GM18870 (cell line): ENCODE data around the gene SCN5A.

Experiments
- ATAC-seq: cut with Tn5 transposase; IDR thresholded peaks from one replicate; pipeline ENCODE4 v1.9.1; 2021; ENCODE audit warnings: moderate library complexity; ENCODE audit not compliant: unreplicated experiment

SCN5A gene

DNA sequence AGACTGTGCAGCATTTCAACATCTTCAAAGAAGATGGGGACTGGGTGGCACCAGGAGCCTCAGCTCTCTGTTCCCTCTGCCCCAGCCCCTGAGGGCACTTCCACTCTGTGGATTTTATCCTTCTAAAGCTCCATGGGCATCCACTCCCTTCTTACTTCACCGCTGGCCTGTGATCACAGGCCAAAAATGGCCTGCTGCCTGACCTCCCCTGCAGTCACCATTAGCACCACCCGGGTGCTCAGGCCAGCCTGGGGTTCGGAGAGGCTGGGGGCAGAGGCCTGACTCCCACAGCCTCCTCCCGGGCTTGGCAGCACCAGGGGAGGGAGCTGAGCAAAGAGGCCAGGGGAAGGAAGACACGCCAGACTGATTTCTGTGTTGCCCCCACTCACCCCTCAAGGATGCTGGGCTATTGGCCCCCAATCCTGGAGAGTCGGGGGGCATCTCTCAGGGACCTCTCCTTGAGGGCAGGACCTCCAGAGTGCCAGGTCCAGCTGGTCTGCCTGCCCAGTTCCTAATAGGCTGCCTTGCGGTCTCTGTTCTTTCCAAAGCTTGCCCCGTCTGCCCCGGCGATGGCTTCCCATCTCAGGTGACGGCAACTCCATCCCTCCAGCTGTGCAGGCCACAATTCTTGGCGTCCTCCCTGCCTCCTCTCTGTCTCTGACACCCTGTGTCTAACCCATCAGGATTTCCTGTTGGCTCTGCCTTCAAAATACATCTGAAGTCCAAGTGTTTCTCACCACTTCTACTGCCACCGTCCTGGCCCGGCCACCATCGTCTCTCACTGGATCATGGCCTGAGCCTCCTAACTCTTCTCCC is 86.2 kb downstream of the SCN5A start:
- no peak for ATAC-seq

- ATAC-seq, result no peak
Observed at GRCh38 chr3:38562467-38562925, 87.0 kb downstream of the SCN5A start.

DNA sequence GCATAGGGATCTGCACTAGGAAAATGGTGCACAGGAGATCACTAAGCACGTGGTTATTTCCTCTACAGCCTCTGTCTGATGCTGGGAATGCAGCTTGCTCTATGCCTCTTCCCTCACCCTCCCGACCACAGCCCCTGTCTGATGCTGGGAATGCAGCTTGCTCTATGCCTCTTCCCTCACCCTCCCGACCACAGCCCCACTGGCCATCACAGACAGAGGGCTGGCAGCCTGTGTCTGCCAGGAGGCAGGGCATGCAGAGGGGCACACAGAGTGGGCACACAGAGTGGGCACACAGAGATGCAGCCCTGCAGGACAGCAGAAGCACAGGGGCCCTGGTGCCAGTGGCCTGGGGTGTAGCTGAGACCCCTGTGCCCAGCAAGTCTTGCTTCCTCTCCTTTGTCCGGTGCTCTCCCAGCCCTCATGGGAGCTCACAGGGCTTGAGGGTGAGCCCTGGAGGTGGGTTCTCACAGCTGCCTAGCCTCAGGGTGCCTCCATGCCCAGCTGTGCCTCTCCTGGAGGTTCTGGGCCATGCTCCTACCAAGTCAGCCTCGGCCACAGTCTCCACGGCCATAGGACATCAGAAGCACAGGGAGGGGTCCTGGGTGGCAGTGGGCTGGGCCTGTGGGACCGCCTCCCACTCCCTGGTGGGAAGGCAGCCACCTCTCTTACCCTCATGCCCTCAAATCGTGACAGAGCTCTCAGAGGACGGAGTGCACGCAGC is 87.6 kb downstream of the SCN5A start:
- no peak for ATAC-seq

DNA sequence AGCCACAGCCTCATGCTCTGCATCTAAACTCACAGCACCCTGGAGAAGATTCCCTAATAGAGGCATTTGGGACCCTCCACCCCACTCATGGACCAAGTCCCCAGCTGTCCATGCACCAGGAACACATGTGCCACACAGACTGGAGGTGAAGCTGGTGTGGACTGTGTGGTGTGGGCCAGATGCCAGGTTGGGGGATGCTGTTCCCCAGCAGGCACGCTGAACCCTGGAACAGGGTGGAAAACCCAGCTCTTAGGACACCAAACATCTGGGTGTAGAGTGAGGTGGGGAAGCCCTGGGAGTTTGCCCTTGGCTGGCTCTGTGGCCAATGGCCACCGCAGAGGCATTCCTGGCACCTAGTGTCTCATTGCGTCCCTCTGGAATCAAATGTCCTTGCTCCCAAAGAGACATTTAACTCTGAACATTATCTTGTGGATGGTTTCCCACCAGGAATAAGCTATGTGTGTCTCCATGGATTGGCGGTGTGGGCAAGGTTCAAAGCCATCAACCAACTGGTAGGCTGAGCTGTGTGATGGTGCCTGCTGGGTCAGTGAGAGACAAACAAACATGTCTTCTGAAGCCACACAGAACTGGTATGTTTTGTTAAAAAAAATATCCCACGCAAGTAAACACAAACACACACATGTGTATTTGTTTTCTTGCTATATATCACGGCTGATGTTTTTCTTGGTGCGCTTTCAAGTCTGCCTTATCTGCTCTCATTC is 88.3 kb downstream of the SCN5A start:
- no peak for ATAC-seq

GRCh38 chr3:38560284-38560683 is 89.2 kb downstream of the SCN5A start:
- ATAC-seq, result no peak

DNA sequence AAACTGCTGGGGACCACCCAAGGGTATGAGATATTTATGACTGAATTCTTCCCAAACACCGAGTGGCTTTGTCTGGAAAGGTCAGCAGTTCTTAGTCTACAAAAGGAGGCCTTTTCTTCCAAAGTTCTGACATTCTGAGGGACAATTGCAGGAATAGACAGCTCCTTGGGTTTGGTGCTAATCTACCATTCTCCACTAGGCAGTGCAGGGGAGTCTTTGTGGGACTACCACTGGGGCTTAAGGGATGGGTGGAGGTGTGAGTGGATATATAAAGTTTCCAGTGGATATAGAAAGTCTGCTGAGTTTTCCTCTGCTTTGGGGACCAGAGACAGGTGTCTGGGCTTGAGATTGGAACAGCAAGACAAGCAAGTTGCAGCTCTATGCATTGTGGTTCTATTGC is 90.6 kb downstream of the SCN5A start:
- no peak for ATAC-seq

DNA sequence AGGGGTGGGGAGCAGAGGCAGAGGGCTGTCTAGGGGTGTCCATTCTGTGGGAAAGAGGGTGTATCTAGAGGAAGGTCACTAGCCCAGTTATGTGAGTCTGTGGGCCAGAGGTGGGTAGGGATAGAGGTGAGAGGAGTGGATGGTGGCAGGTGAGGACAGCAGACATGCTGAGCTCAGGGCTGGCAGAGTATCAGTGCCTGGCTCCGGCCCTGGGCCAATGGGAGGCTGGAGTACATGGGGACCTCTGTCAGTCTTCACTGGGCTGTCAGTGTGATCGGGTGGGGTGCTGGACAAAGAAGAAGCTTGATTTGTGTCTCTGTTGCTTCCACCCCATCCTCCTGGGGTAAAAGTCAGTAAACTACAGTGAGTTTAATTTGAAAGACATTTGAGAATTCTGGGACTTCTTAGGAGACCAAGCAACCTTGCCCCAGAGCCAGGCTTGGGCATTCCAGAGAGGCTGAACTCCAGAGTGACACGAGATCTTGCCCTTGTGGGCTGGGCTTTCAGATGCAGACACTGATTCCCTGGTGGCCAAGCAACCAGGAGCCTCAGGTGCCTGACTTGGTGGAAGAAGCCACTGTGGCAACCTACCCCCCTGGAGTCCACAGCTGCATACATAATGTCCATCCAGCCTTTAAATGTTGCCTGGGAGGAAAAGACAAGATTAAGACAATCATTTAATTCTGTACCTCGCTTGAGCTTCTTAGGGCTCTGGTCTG is 92.7 kb downstream of the SCN5A start:
- no peak for ATAC-seq

GRCh38 chr3:38555926-38556325 is 93.6 kb downstream of the SCN5A start:
- no peak for ATAC-seq

DNA sequence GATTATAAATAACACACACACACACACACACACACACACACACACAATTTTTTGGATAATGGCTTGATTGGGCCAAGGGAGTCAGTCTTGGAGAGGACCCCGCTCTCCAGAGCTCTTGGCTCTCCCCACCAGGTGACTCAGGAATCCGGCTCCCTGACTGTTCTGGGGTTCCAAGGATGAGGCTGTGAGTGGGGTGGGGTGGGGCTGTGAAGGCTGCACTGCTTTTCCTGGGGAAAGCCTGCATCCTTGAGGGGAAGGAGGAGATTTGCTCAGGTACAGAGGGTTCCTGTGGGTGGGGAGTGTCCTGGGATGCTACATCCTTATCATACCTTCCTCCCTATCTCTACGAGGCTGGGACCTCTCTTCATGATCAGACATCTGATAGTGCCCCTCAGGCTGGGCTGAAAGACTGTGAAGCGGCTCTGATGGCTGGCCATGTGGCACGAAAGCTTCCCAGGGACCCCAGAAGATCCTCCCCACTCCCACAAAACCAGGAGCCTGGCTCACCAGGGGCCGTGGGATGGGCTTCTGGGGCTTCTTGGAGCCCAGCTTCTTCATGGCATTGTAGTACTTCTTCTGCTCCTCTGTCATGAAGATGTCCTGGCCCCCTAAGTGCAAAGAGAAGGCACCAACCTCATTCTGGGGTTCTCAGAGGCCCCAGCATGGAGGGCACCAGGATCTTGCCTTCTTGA is 94.2 kb downstream of the SCN5A start:
- ATAC-seq, result no peak

DNA sequence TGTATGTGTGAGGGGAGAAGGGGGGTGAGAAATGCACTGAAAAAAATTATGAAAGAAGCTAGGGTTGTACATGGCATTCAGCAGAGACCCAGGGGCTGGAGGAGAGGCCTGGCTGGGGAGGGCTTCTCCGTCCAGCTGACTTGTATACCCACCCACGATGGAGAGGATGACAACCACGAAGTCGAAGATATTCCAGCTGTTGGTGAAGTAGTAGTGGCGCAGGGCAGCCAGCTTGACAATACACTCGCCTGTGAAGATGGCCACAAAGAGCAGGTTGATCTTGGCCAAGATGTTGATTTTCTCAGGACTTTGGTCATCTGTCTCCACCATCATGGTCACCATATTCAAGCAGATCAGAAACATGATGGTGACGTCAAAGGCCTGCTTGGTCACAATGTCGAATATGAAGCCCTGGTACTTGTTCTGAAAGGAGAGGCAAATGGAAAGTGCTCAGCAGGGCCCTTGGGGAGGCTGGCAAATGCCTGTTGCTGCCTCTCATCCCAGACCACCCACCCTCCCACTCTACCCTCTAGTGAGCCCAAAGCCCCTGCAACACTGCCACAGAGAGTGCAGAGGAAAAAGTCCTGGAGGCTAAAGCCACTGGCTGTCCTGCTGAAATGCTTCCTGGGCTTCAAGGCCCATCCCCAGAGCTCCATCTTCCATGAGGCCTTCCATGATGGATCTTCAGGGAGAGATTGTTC is 95.2 kb downstream of the SCN5A start:
- no peak for ATAC-seq

GRCh38 chr3:38553071-38553470 is 96.4 kb downstream of the SCN5A start:
- ATAC-seq, result no peak

DNA sequence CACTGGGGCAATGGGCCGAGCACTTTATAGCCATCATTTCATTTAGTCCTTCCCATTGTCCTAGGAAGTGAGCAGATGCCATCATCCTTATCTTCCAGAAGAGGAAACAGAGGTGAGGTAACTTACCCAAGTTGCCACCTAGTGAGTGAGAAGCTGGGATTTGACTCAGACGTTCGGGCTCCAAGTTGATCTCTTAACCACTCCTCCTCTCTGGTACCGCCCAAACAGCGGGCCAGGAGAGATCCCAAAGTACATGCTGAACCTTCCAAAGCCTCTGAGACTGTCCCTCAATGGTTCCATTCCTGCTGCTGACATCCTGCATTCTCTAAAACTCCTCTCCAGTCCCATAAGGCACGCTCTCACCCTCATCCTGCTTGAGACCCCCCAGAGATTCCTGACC is 97.1 kb downstream of the SCN5A start:
- no peak for ATAC-seq

DNA sequence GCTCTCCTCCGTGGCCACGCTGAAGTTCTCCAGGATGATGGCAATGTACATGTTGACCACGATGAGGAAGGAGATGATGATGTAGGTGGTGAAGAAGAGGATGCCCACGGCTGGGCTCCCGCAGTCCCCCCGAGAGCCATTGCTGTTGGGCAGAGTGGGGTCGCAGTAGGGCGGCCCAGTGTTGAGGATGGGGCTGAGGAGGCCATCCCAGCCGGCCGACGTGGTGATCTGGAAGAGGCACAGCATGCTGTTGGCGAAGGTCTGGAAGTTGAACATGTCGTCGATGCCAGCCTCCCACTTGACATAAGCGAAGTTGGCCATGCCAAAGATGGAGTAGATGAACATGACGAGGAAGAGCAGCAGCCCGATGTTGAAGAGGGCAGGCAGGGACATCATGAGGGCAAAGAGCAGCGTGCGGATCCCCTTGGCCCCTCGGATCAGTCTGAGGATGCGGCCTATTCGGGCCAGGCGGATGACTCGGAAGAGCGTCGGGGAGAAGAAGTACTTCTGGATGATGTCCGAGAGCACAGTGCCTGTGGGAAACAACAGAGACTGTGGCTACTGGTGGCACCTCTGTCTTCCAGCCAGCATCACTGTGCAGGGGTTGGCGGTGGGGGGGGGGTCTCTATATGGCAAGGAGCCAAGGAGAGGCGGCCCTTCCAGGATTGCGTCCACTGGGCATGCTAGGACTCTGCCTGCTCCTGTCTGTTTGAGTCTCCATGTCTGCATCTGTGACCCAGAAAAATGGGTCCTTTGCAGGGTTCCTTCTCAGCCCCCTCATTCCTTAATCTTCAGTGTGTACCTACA is 98.3 kb downstream of the SCN5A start:
- no peak for ATAC-seq

GRCh38 chr3:38549957-38550840 is 99.3 kb downstream of the SCN5A start:
- no peak for ATAC-seq

GRCh38 chr3:38549486-38549885 is 100.0 kb downstream of the SCN5A start:
- ATAC-seq, result no peak

DNA sequence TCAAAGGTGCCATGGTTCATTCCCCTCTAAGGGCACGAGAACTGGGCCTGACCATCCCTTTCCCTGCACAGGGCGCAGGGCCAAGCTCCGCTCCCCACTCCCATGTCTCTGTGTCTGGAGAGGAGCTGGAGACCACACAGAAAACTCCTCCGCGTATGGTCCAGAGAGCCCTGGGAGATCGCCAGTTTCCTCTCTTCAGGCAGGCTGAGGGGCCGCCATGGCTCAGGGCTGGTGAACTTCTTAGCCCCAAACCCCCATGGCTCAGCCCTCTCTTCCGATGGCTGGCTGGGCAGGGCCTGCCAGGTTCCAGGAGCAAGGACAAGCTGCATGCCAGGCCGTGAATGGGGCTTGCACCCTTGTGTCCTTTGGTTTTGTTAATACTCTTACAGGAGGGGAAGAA is 100.4 kb downstream of the SCN5A start:
- ATAC-seq, result no peak

DNA sequence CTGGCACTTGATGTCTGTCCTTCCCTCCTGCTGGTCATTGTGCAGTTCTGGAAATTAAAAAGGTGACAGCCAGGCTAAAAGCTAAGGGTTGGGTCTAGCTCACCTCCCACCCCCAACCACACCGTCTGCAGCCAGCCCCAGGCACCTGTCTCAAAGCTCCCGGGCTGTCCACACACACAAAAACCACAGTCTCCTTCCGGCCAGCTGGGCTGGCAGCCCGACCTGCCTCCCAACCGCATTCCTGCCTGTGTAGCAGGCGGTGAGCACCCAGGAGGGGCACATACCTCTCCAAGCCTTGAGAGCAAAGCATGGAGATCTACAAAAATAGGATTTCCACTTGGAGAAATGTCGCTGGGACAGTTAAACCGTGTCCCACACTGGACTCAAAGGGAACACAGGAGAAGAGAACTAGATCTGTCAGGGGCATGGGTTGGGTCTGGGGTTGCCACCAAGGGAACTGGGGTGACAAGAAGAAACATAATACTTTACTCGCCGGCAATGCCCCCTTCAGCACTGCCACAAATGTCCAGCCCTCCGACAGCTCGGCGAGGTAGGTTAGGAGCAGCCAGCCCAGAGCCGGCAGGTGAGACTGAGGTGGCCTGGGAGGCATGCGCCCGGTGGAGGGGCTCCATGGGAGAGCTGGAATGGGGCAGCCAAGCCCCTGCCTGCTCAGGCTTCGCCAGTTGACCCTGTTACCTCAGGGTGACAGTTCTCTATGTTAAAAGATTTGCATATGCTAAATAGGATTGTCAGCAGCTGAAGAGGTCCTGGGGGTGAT is 101.1 kb downstream of the SCN5A start:
- no peak for ATAC-seq
